ENCODE measurements around the gene KCNH2. TPM values are rescaled to one million over a fixed set of nuclear protein-coding genes. Genes with fewer than 3 reads are reported as not detected.

KCNH2 gene
- total and polyA plus RNA-seq, 7 donors, result 0.46 to 107 (median 40.6) TPM

GRCh38 chr7:150977382-150978125, 567 bp downstream of the KCNH2 start:
- Histone ChIP-seq H3K27ac (peak overlapping the region; percentile 84 to 97 (median 90)), H3K27me3 (no peaks in the 10 kb centered on the region), H3K4me3 (peak overlapping the region; percentile 48 to 69 (median 66)), H3K4me1 (peaks cover 0 to 75% (median 71%) of the 10 kb centered on the region in 4 donors), H3K36me3 (no peaks in the 10 kb centered on the region), H3K9me3 (no peaks in the 10 kb centered on the region)
- TF ChIP-seq CTCF (IDR thresholded peaks at IDR 0.05) (no peak), POLR2AphosphoS5 (IDR thresholded peaks at IDR 0.05) (peak in 1 of 4 donors; percentile 6)
- WGBS, 2 donors, result 5% methylated on average over 62 of the region's 62 CpGs
- intact Hi-C loops (cut with DNase I), result loop anchor here (5.0 kb wide), 1 partner anchor 110 kb away; the partner anchor contains the start of gene AGAP3
- DNase-seq, result no peak

GRCh38 chr7:150976529-150977381, 1.4 kb downstream of the KCNH2 start:
- intact Hi-C loops (cut with DNase I), result loop anchor here (5.0 kb wide), 1 partner anchor 111 kb away; the partner anchor contains the start of gene AGAP3
- peak overlapping the region; percentile 84 to 97 (median 90) for H3K27ac ChIP-seq
- peaks cover 0 to 83% (median 79%) of the 10 kb centered on the region in 4 donors for H3K4me1 ChIP-seq
- DNase-seq, result no peak
- H3K4me3 ChIP-seq, result peak overlapping the region; percentile 48 to 69 (median 66)
- TF ChIP-seq CTCF (IDR thresholded peaks at IDR 0.05), result no peak
- no peak for TF ChIP-seq POLR2A (IDR thresholded peaks at IDR 0.05)
- TF ChIP-seq EP300 (IDR thresholded peaks at IDR 0.05), result peak in 2 of 4 donors; percentile 10 to 24
- TF ChIP-seq POLR2AphosphoS5 (IDR thresholded peaks at IDR 0.05), result peak; percentile 28 to 81 (median 78)
- no peaks in the 10 kb centered on the region for H3K27me3 ChIP-seq
- WGBS, 2 donors, result 48 to 57% methylated on average over 13 of the region's 13 CpGs
- H3K9me3 ChIP-seq, result no peaks in the 10 kb centered on the region
- H3K36me3 ChIP-seq, result no peaks in the 10 kb centered on the region

GRCh38 chr7:150975536-150976319, 2.4 kb downstream of the KCNH2 start:
- DNase-seq, result peak; percentile 82
- Histone ChIP-seq H3K4me1 (peaks cover 0 to 93% (median 89%) of the 10 kb centered on the region in 4 donors), H3K27me3 (no peaks in the 10 kb centered on the region), H3K36me3 (no peaks in the 10 kb centered on the region), H3K27ac (peak overlapping the region; percentile 84 to 97 (median 90)), H3K9me3 (no peaks in the 10 kb centered on the region), H3K4me3 (peak overlapping the region; percentile 18 to 68 (median 54))
- 41 to 72% methylated on average over 9 of the region's 9 CpGs for WGBS, 2 donors
- intact Hi-C loops (cut with DNase I), result loop anchor here (5.0 kb wide), 1 partner anchor 112 kb away; the partner anchor contains the start of gene AGAP3
- TF ChIP-seq POLR2AphosphoS5 (IDR thresholded peaks at IDR 0.05) (no peak), POLR2A (IDR thresholded peaks at IDR 0.05) (no peak), CTCF (IDR thresholded peaks at IDR 0.05) (no peak), EP300 (IDR thresholded peaks at IDR 0.05) (no peak)
